Endothelial cell of umbilical vein (primary cell): ENCODE data around the gene SPRED2.

ENCODE experiments used
- GATA2 ChIP-seq: IDR thresholded peaks from 2 replicates; pipeline ENCODE4 v1.7.0; 2011; ENCODE audit warnings: low read depth, mild to moderate bottlenecking, moderate library complexity, mixed read lengths, low read length; ENCODE audit not compliant: insufficient read length, insufficient read depth
- POLR2A ChIP-seq: IDR thresholded peaks from 2 replicates; pipeline ENCODE4 v1.6.1; 2012; ENCODE audit warnings: low read depth, mild to moderate bottlenecking, control low read depth, low read length
- POLR2AphosphoS5 ChIP-seq: IDR thresholded peaks from 2 replicates; pipeline ENCODE4 v1.6.1; 2012; ENCODE audit warnings: low read depth, mild to moderate bottlenecking, control low read depth, low read length, moderate library complexity; ENCODE audit not compliant: insufficient read depth
- TF ChIP-seq, protein P1 (sequence below), 2 donors: IDR thresholded peaks; 1 replicate in 1 of 2; 2 replicates in 1 of 2; pipeline ENCODE4 v1.5.1; 2011; ENCODE audit warnings: low read length in 2 of 2, mild to moderate bottlenecking in 2 of 2, moderate library complexity in 2 of 2, control low read depth in 1 of 2, inconsistent platforms in 1 of 2, low read depth in 1 of 2; ENCODE audit not compliant: insufficient read depth in 1 of 2; ENCODE audit errors: extremely low read depth in 1 of 2

DNA sequence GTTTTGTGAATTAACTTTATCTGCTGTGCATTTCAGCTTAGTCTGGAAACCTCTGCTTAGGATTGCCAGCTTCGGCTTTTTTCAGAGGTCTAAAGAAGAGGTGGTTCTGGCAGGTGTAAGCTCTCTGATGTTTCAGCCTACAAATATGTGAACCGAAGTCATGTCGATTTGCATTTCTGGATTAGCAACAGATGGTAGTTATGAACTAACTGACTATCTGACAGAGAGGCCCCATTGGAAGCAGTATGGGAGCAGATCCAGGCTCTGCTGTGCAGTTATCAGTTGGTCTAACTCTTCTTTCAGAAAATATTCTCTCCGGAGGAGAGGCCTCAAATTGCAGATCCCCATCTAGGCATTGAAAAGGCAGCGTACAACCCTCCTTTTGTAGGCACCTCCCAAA, 32.7 kb upstream of the SPRED2 start:
- TF ChIP-seq, protein P1, sequence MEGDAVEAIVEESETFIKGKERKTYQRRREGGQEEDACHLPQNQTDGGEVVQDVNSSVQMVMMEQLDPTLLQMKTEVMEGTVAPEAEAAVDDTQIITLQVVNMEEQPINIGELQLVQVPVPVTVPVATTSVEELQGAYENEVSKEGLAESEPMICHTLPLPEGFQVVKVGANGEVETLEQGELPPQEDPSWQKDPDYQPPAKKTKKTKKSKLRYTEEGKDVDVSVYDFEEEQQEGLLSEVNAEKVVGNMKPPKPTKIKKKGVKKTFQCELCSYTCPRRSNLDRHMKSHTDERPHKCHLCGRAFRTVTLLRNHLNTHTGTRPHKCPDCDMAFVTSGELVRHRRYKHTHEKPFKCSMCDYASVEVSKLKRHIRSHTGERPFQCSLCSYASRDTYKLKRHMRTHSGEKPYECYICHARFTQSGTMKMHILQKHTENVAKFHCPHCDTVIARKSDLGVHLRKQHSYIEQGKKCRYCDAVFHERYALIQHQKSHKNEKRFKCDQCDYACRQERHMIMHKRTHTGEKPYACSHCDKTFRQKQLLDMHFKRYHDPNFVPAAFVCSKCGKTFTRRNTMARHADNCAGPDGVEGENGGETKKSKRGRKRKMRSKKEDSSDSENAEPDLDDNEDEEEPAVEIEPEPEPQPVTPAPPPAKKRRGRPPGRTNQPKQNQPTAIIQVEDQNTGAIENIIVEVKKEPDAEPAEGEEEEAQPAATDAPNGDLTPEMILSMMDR (IDR thresholded peaks at IDR 0.05; ENCODE audit: extremely low read depth in 1 of 2, insufficient read depth in 1 of 2, low read depth in 1 of 2, low read length in 2 of 2), result no peak
- TF ChIP-seq POLR2AphosphoS5 (no peak), POLR2A (no peak), GATA2 (no peak)
